Neural crest cell (in vitro differentiated cells): ENCODE measurements around the gene CHST6. TPM values are rescaled to one million over a fixed set of nuclear protein-coding genes. Genes with fewer than 3 reads are reported as not detected.
"Not testable (repeated sequence)": the region's sequence is repeated elsewhere in the genome, so short reads cannot be mapped to it uniquely, and the experiment has no call there.

Experiments
- DNase-seq: peaks from one replicate; pipeline ENCODE4 v3.0.0; 2021; ENCODE audit warnings: low read depth, mixed read lengths, low spot score
- H3K27ac Mint-ChIP-seq: one replicate; pipeline ENCODE4 v1.8.0; 2021; ENCODE audit warnings: mild to moderate bottlenecking, mixed read lengths; ENCODE audit not compliant: unreplicated experiment
- H3K27me3 Mint-ChIP-seq: 2 replicates; pipeline ENCODE4 v1.8.0; 2021; ENCODE audit warnings: low read depth, mild to moderate bottlenecking, mixed read lengths
- H3K36me3 Mint-ChIP-seq: 2 replicates; pipeline ENCODE4 v1.8.0; 2021; ENCODE audit warnings: low read depth, mild to moderate bottlenecking, mixed read lengths
- H3K4me1 Mint-ChIP-seq: 2 replicates; pipeline ENCODE4 v1.8.0; 2021; ENCODE audit warnings: mixed read lengths
- H3K4me3 Mint-ChIP-seq: one replicate; pipeline ENCODE4 v1.8.0; 2021; ENCODE audit warnings: mild to moderate bottlenecking, mixed read lengths
- H3K9me3 Mint-ChIP-seq: 2 replicates; pipeline ENCODE4 v1.8.0; 2021; ENCODE audit warnings: mixed read lengths
- total RNA-seq: library from RNA; stranded (reverse); gene quantifications from 2 replicates; pipeline ENCODE4 v1.2.1, GENCODE V29; 2021
- TF ChIP-seq, protein P1 (sequence below): fragments of 200-600 bp; sonication (generic); conservative IDR thresholded peaks from 2 replicates; pipeline ENCODE4 v1.5.0; 2021; ENCODE audit warnings: antibody characterized with exemption, mild to moderate bottlenecking

The CHST6 gene
- total RNA-seq, 1 donor from 2014 or later: 23.1 TPM

DNA sequence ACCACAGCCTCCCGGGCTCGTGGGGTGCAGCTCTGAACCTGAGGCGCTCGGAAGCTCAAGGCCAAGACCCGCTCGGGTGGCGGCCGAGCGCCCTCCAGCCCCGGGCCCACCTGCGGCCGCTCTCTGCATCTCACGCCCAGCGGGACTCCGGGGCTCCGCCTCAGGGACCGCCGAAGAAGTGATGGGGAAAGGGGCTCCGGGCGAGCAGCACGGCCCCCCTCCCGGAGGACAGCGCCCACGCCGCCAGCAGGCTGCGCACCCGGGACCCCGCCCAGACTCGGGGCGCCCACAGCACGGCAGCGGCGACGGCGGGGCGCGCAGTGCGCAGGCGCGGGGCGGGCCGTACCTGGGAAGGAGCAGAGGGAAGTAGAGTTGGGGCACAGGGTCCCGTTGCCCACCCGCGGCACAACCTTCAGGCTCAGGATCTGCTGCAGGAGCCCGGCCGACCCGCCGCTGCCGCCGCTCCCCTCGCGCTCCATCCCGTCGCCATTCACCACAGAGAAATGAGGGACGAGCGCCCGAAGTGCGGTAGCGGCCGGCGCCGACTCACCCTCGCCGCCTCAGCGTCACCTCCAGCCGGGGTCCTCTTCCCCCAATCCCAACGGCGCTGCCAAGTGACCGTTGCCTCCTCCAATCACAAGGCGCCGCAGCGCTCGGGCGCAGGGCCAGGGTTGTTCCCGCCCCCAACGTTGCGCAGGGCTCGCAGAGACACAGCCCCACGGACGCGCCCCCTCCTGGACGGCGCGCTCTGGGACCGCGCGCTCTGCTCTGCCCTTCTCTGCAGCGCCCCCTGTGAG lies 30.9 kb downstream of the CHST6 start, which contains the start of gene TMEM170A:
Gene TMEM170A (minus strand): TSS at position 568 of the 797 bp plus-strand sequence. CDS start 89 bp downstream, at position 479.
- TF ChIP-seq, protein P1, sequence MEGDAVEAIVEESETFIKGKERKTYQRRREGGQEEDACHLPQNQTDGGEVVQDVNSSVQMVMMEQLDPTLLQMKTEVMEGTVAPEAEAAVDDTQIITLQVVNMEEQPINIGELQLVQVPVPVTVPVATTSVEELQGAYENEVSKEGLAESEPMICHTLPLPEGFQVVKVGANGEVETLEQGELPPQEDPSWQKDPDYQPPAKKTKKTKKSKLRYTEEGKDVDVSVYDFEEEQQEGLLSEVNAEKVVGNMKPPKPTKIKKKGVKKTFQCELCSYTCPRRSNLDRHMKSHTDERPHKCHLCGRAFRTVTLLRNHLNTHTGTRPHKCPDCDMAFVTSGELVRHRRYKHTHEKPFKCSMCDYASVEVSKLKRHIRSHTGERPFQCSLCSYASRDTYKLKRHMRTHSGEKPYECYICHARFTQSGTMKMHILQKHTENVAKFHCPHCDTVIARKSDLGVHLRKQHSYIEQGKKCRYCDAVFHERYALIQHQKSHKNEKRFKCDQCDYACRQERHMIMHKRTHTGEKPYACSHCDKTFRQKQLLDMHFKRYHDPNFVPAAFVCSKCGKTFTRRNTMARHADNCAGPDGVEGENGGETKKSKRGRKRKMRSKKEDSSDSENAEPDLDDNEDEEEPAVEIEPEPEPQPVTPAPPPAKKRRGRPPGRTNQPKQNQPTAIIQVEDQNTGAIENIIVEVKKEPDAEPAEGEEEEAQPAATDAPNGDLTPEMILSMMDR: peak; percentile 100
- Mint-ChIP-seq H3K27ac (peak within 1 kb of the TSS; percentile 82), H3K4me1 (peaks cover 38% of the 10 kb centered on the region), H3K4me3 (peak within 1 kb of the TSS; percentile 97), H3K9me3 (peaks cover 2% of the 10 kb centered on the region), H3K27me3 (no peaks in the 10 kb centered on the region), H3K36me3 (peaks cover 2% of the 10 kb centered on the region)
- DNase-seq: peak; percentile 100

DNA sequence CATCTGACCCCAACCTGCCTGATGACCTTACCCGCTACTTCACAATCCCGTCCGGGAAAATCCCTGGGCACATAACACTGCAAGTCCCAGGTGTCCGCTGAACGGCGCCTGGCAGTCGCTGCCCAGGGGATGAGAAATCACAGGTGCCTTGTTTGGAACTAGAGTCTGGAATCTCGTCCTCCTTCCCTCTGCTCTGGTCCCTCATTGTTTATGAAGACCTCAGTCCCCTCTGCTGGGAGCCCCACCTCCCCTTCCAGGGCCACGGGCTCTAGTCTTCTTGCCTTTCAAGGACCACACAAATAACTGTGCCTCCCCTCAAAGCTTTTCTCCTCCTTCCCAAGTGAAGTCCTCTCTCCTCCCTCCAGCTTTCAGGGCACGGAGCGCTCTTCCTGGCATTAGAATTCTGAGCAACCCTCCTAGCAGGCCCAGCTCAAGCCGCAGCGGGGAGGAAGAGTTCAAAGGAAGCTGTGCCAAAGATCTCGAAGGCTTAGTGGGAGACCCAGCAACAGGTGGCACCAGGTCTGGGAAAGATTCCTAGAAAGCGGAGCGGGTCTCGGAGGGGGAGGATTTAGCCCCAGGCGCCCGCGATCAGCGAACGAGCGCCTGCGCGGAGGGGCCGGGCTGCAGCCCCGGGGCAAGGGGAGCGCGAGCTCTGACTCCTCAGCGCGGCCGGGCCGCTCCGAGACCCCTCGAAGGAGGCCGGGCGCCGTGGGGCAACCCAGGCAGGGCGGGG lies 31.7 kb downstream of the CHST6 start:
- H3K36me3 Mint-ChIP-seq, H3K9me3 Mint-ChIP-seq, H3K27me3 Mint-ChIP-seq: not testable (repeated sequence)
- H3K4me1 Mint-ChIP-seq: peaks cover 38% of the 10 kb centered on the region
- H3K4me3 Mint-ChIP-seq: peak overlapping the region; percentile 97
- DNase-seq: peak; percentile 47
- H3K27ac Mint-ChIP-seq: peak overlapping the region; percentile 82

DNA sequence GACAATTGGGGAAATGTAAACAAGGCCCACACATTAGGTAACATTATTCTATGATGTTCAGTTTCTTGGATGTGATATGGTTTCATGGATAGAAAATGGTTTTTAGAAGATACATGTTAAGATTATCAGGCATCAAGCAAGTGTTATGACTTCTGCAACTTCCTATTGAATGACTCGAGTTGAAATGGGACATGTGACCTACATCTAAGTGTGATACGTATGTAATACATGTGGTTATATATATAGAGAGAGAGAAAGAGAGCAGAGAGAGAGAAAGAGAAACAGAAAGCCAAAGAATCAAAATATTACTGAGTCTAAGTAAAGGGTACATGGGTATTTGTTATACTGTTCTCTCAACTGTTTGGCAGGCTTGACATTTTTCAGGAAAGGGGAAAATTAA lies 32.4 kb downstream of the CHST6 start:
- TF ChIP-seq, protein P1: no peak
- Mint-ChIP-seq H3K4me3 (peak overlapping the region; percentile 97), H3K27me3 (no peaks in the 10 kb centered on the region), H3K27ac (no peak overlapping the region), H3K4me1 (peaks cover 38% of the 10 kb centered on the region), H3K36me3 (peaks cover 2% of the 10 kb centered on the region), H3K9me3 (peaks cover 2% of the 10 kb centered on the region)
- no peak for DNase-seq

DNA sequence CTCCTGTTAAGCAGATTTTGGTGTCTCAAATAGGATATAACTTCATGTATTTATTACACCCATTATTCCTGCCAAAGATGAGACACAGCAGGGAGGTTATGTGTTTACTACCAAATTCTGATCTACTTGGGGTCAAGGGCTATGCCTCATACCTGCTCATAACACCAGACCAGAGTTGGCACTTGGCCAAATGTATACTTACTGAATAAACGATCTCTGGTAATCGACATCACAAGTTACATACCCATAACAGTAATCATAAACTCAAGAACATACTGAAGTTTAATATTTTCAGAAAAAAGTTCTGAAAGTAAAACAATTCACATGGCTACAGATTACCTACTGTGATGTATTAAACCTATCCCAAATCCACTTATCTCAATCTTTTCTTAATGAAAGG lies 33.7 kb downstream of the CHST6 start:
- peaks cover 2% of the 10 kb centered on the region for H3K9me3 Mint-ChIP-seq
- H3K4me3 Mint-ChIP-seq: peak overlapping the region; percentile 97
- no peak overlapping the region for H3K27ac Mint-ChIP-seq
- TF ChIP-seq, protein P1: no peak
- H3K36me3 Mint-ChIP-seq: peaks cover 2% of the 10 kb centered on the region
- H3K4me1 Mint-ChIP-seq: peaks cover 42% of the 10 kb centered on the region
- DNase-seq: no peak
- no peaks in the 10 kb centered on the region for H3K27me3 Mint-ChIP-seq

DNA sequence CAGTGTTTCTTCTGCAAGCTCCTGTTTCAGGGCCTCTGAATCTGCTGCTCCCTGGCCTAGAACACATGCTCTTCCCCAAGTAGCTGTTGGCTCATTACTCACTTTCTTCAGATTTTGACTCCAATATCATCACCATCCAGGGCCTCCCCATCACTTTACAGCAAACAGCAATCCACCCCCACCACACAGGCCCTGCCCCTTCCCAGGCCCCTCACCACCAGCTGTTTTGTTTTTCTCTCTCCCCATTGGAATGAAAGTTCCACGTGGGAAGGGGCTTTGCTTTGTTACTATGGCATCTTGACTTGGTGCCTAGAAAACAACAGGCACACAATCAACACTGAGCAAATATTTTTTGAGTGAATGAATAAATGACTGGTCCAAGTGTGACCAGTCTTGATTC lies 34.8 kb downstream of the CHST6 start:
- Mint-ChIP-seq H3K4me1 (peaks cover 54% of the 10 kb centered on the region), H3K36me3 (peaks cover 2% of the 10 kb centered on the region), H3K27me3 (no peaks in the 10 kb centered on the region), H3K9me3 (peaks cover 2% of the 10 kb centered on the region), H3K27ac (peak overlapping the region; percentile 46), H3K4me3 (peak overlapping the region; percentile 79)
- TF ChIP-seq, protein P1: no peak
- no peak for DNase-seq

DNA sequence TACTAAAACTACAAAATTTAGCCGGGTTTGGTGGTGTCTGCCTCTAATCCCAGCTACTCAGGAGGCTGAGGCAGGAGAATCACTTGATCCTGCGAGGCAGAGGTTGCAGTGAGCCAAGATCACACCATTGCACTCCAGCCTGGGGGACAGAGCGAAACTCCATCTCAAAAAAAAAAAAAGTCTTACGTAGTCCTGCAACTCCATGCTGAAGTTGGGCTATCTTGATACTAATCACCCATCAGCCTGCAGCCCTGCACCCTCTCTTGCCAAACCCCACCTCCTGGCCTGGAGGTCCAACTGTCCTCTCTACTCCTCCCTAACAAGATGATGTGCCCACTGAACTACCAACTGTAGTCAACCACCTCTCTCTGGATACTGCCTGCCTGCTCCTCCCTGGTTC lies 35.5 kb downstream of the CHST6 start:
- Mint-ChIP-seq H3K4me3 (no peak overlapping the region), H3K4me1 (peaks cover 55% of the 10 kb centered on the region), H3K27me3 (no peaks in the 10 kb centered on the region), H3K36me3 (peaks cover 2% of the 10 kb centered on the region), H3K9me3 (no peaks in the 10 kb centered on the region), H3K27ac (no peak overlapping the region)
- no peak for DNase-seq
- TF ChIP-seq, protein P1: no peak
